Measurements from ENCODE around the gene LBH. TPM values are rescaled to one million over a fixed set of nuclear protein-coding genes. Genes with fewer than 3 reads are reported as not detected.
A peak's percentile ranks its signal among the peaks of the same experiment; 100 is the strongest.

Gene LBH
- total RNA-seq, 4 donors from 2014 or later, result 14.9 to 41.1 (median 30.0) TPM

- no peaks in the 10 kb centered on the region for H3K27me3 ChIP-seq
- no peaks in the 10 kb centered on the region for H3K9me3 ChIP-seq
- peaks cover 3% of the 10 kb centered on the region for H3K36me3 ChIP-seq
- WGBS, result 7% methylated on average over 8 of the region's 8 CpGs
- peaks cover 53% of the 10 kb centered on the region for H3K4me1 ChIP-seq
- TF ChIP-seq POLR2AphosphoS5 (IDR thresholded peaks at IDR 0.05) (no peak), POLR2A (IDR thresholded peaks at IDR 0.05) (no peak), EP300 (IDR thresholded peaks at IDR 0.05) (no peak)
- TF ChIP-seq, protein P1, sequence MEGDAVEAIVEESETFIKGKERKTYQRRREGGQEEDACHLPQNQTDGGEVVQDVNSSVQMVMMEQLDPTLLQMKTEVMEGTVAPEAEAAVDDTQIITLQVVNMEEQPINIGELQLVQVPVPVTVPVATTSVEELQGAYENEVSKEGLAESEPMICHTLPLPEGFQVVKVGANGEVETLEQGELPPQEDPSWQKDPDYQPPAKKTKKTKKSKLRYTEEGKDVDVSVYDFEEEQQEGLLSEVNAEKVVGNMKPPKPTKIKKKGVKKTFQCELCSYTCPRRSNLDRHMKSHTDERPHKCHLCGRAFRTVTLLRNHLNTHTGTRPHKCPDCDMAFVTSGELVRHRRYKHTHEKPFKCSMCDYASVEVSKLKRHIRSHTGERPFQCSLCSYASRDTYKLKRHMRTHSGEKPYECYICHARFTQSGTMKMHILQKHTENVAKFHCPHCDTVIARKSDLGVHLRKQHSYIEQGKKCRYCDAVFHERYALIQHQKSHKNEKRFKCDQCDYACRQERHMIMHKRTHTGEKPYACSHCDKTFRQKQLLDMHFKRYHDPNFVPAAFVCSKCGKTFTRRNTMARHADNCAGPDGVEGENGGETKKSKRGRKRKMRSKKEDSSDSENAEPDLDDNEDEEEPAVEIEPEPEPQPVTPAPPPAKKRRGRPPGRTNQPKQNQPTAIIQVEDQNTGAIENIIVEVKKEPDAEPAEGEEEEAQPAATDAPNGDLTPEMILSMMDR (IDR thresholded peaks at IDR 0.05), result no peak
- H3K4me3 ChIP-seq, result peak overlapping the region; percentile 82
- peak overlapping the region; percentile 84 for H3K27ac ChIP-seq
- peak in 1 of 2 donors; percentile 66 for DNase-seq (ENCODE audit: low spot score in 2 of 2)
Measured at GRCh38 chr2:30232801-30233130, 1.4 kb downstream of the LBH start.

DNA sequence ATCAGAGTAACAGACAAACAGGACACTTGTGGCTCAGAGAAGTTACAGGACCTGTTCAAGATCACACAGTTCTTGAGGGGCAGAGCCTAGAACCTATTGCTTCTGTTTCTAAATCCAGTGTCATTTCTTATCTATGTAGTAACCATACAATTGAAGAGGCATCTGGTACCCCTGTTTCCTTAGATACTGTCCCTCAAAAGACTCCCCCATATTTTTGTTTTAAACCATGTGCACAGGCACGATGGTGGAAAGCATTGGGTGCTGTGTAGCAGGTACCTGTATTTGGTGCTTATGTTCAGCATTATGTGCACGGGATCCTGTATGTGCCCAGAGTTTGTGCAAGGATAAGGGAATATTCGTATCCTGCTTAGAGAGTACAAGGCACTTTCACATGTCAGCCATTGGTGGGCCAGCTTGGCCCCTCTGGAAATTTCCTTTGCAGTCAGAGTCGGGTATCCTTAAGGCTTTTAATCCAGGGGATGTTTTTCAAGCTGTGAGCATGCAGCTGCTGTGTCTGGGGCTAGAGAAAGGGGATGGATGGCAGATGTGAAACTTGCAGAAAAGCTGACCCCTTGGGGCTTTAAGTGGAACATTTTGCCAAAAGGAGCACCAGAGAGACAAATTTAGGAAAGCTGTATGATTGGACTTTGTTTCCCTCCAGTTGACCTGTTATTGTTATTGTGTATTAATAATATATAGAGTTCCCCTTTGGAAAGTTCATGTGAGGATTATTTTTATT is 2.1 kb downstream of the LBH start:
- H3K9me3 ChIP-seq, result no peaks in the 10 kb centered on the region
- peaks cover 3% of the 10 kb centered on the region for H3K36me3 ChIP-seq
- H3K4me3 ChIP-seq, result peak overlapping the region; percentile 82
- H3K27me3 ChIP-seq, result no peaks in the 10 kb centered on the region
- DNase-seq (ENCODE audit: low spot score in 2 of 2), result peak in 1 of 2 donors; percentile 39
- no peak overlapping the region for H3K27ac ChIP-seq
- TF ChIP-seq, protein P1 (IDR thresholded peaks at IDR 0.05), result no peak
- no peak for TF ChIP-seq POLR2AphosphoS5 (IDR thresholded peaks at IDR 0.05)
- TF ChIP-seq EP300 (IDR thresholded peaks at IDR 0.05), result no peak
- no peak for TF ChIP-seq POLR2A (IDR thresholded peaks at IDR 0.05)
- WGBS, result 54% methylated on average over 3 of the region's 4 CpGs
- peaks cover 60% of the 10 kb centered on the region for H3K4me1 ChIP-seq

- 52% methylated on average over 12 of the region's 12 CpGs for WGBS
- Histone ChIP-seq H3K27me3 (no peaks in the 10 kb centered on the region), H3K9me3 (no peaks in the 10 kb centered on the region), H3K4me1 (peaks cover 66% of the 10 kb centered on the region), H3K27ac (no peak overlapping the region), H3K36me3 (peaks cover 3% of the 10 kb centered on the region), H3K4me3 (peak overlapping the region; percentile 82)
- DNase-seq (ENCODE audit: low spot score in 2 of 2), result peak in 1 of 2 donors; percentile 58
- TF ChIP-seq EP300 (IDR thresholded peaks at IDR 0.05), result no peak
- TF ChIP-seq, protein P1 (IDR thresholded peaks at IDR 0.05), result no peak
- no peak for TF ChIP-seq POLR2A (IDR thresholded peaks at IDR 0.05)
- TF ChIP-seq POLR2AphosphoS5 (IDR thresholded peaks at IDR 0.05), result no peak
Measured at GRCh38 chr2:30234180-30234971, 3.0 kb downstream of the LBH start.

GRCh38 chr2:30235008-30235655 is 3.8 kb downstream of the LBH start:
- Histone ChIP-seq H3K4me3 (peak overlapping the region; percentile 1), H3K27ac (no peak overlapping the region)
- peak; percentile 57 to 64 for DNase-seq (ENCODE audit: low spot score in 2 of 2)

More at GRCh38 chr2:30235008-30235655, 3.8 kb downstream of the LBH start:
- Histone ChIP-seq H3K4me1 (peaks cover 73% of the 10 kb centered on the region), H3K27me3 (no peaks in the 10 kb centered on the region), H3K9me3 (no peaks in the 10 kb centered on the region), H3K36me3 (peaks cover 3% of the 10 kb centered on the region)
- WGBS, result 91% methylated on average over 6 of the region's 6 CpGs
- TF ChIP-seq POLR2A (IDR thresholded peaks at IDR 0.05) (no peak), EP300 (IDR thresholded peaks at IDR 0.05) (no peak), POLR2AphosphoS5 (IDR thresholded peaks at IDR 0.05) (no peak)
- TF ChIP-seq, protein P1 (IDR thresholded peaks at IDR 0.05), result no peak
